CD4-positive, alpha-beta T cell (primary cell): ENCODE data around the gene PFN1. TPM values are rescaled to one million over a fixed set of nuclear protein-coding genes. Genes with fewer than 3 reads are reported as not detected.
"Not testable (repeated sequence)": the region's sequence is repeated elsewhere in the genome, so short reads cannot be mapped to it uniquely, and the experiment has no call there.

Source experiments
- ATAC-seq: fragments of 200-7000 bp; cut with Tn5 transposase; one replicate; pipeline ENCODE4 v1.10.0; 2022; ENCODE audit warnings: mild to moderate bottlenecking; ENCODE audit not compliant: poor library complexity
- CTCF ChIA-PET: fragments of 350-600 bp; sonication (Branson Sonifier 250); formaldehyde crosslinking; loops from one replicate; lab custom pipeline; 2021; ENCODE audit warnings: antibody characterized with exemption, inconsistent platforms; lab: Charles Lee
- POLR2A ChIA-PET: fragments of 350-600 bp; sonication (Branson Sonifier 250); formaldehyde crosslinking; loops from one replicate; lab custom pipeline; 2021; ENCODE audit warnings: antibody characterized with exemption, inconsistent platforms; lab: Charles Lee
- DNase-seq, 14 experiments: peaks; one replicate each; pipeline ENCODE4 v3.0.0-alpha.2; 2013 to 2020; ENCODE audit warnings: mixed read lengths in 2 of 14
- H3K27ac ChIP-seq, 2 donors: one replicate each; pipeline versions ENCODE4 v1.5.1 to v1.7.0; 2013; ENCODE audit warnings: low read length in 2 of 2, low read depth in 1 of 2, mild to moderate bottlenecking in 1 of 2
- H3K27me3 ChIP-seq, 2 experiments: 1 replicate in 1 of 2; 2 replicates in 1 of 2; pipeline versions ENCODE4 v1.6.1 to v1.7.0; 2013; ENCODE audit warnings: low read length in 2 of 2, control low read depth in 1 of 2, mild to moderate bottlenecking in 1 of 2, moderate library complexity in 1 of 2; ENCODE audit not compliant: insufficient read depth in 2 of 2, control insufficient read depth in 1 of 2
- H3K36me3 ChIP-seq: one replicate; pipeline ENCODE4 v1.6.1; 2013; ENCODE audit warnings: low read length, control low read depth; ENCODE audit not compliant: insufficient read depth
- H3K4me1 ChIP-seq: one replicate; pipeline ENCODE4 v1.6.1; 2013; ENCODE audit warnings: low read length, control low read depth; ENCODE audit not compliant: insufficient read depth
- H3K4me3 ChIP-seq: one replicate; pipeline ENCODE4 v1.5.1; 2013; ENCODE audit warnings: mild to moderate bottlenecking, low read length, moderate library complexity
- H3K9me3 ChIP-seq, 2 experiments: 1 replicate in 1 of 2; 2 replicates in 1 of 2; pipeline versions ENCODE4 v1.6.1 to v1.7.0; 2013; ENCODE audit warnings: low read length in 2 of 2, mild to moderate bottlenecking in 2 of 2, control low read depth in 1 of 2, moderate library complexity in 1 of 2; ENCODE audit not compliant: control insufficient read depth in 1 of 2, insufficient read depth in 1 of 2
- H3K27ac Mint-ChIP-seq: one replicate; pipeline ENCODE4 v1.8.0; 2020; ENCODE audit warnings: mixed read lengths
- H3K27me3 Mint-ChIP-seq: one replicate; pipeline ENCODE4 v1.8.0; 2021; ENCODE audit warnings: mixed read lengths
- H3K36me3 Mint-ChIP-seq: one replicate; pipeline ENCODE4 v1.8.0; 2021; ENCODE audit warnings: low read depth, mixed read lengths
- H3K4me1 Mint-ChIP-seq: one replicate; pipeline ENCODE4 v1.8.0; 2021; ENCODE audit warnings: low read depth, mixed read lengths
- H3K4me3 Mint-ChIP-seq: one replicate; pipeline ENCODE4 v1.8.0; 2020; ENCODE audit warnings: mild to moderate bottlenecking, mixed read lengths
- H3K9me3 Mint-ChIP-seq: one replicate; pipeline ENCODE4 v1.8.0; 2020; ENCODE audit warnings: mixed read lengths
- intact Hi-C, 2 experiments: fragments of 100-400 bp; cut with DNase I in 1 of 2; cut with micrococcal nuclease in 1 of 2; formaldehyde crosslinking; loops; one replicate each; pipeline versions ENCODE4 v1.15.1 to v1.9.0; 2023 to 2025; cut with DNase I, micrococcal nuclease
- total RNA-seq, 174 experiments: library from RNA in 2 of 174; stranded (reverse) in 2 of 174; gene quantifications; one replicate each; pipeline ENCODE4 v1.2.3 and lab custom pipeline; 2021 to 2026
- TF ChIP-seq, protein P1 (sequence below): fragments of 200-600 bp; IDR thresholded peaks from one replicate; pipeline ENCODE4 v1.8.0; 2022; ENCODE audit warnings: antibody characterized with exemption, mild to moderate bottlenecking

The PFN1 gene
- total RNA-seq, 2 experiments from 2014 or later, result 349 to 362 TPM

DNA sequence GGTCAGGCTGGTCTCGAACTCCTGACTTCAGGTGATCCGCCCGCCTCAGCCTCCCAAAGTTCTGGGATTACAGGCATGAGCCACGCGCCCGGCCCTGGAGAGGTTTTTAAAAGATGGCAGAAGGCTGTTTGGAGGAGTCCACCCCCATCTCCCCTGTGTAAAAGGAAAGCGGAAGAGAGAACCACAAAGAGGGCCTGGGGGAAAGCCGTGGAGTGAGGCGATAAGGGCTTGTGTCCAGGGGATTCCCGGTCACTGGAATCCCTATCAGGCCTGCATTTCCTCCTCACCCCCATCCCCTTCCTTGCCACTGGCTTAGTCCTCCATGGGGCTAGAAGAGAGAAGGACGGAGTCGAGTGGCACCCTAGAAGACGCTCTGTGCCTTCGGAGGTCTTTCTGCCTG is 16.4 kb downstream of the PFN1 start, which contains the start of gene GP1BA:
Gene GP1BA, plus strand, starts transcription at position 315 of the 400 bp plus-strand sequence. CDS start 328 bp downstream, outside the sequence.
- TF ChIP-seq, protein P1, sequence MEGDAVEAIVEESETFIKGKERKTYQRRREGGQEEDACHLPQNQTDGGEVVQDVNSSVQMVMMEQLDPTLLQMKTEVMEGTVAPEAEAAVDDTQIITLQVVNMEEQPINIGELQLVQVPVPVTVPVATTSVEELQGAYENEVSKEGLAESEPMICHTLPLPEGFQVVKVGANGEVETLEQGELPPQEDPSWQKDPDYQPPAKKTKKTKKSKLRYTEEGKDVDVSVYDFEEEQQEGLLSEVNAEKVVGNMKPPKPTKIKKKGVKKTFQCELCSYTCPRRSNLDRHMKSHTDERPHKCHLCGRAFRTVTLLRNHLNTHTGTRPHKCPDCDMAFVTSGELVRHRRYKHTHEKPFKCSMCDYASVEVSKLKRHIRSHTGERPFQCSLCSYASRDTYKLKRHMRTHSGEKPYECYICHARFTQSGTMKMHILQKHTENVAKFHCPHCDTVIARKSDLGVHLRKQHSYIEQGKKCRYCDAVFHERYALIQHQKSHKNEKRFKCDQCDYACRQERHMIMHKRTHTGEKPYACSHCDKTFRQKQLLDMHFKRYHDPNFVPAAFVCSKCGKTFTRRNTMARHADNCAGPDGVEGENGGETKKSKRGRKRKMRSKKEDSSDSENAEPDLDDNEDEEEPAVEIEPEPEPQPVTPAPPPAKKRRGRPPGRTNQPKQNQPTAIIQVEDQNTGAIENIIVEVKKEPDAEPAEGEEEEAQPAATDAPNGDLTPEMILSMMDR, result no peak
- Mint-ChIP-seq H3K9me3 (no peaks in the 10 kb centered on the region), H3K4me3 (no peak within 1 kb of the TSS), H3K36me3 (peaks cover 29% of the 10 kb centered on the region), H3K27me3 (no peaks in the 10 kb centered on the region), H3K27ac (no peak within 1 kb of the TSS), H3K4me1 (peaks cover 18% of the 10 kb centered on the region)
- no peak for DNase-seq
- H3K4me1 ChIP-seq, result peaks cover 16% of the 10 kb centered on the region
- H3K27me3 ChIP-seq, result no peaks in the 10 kb centered on the region
- H3K36me3 ChIP-seq, result peaks cover 6% of the 10 kb centered on the region
- intact Hi-C loops, result no loop called here
- H3K9me3 ChIP-seq, result no peaks in the 10 kb centered on the region
- POLR2A ChIA-PET, result no interaction called here
- H3K4me3 ChIP-seq, result no peak within 1 kb of the TSS
- CTCF ChIA-PET, result no interaction called here
- ATAC-seq, result no peak
- no peak within 1 kb of the TSS for H3K27ac ChIP-seq

DNA sequence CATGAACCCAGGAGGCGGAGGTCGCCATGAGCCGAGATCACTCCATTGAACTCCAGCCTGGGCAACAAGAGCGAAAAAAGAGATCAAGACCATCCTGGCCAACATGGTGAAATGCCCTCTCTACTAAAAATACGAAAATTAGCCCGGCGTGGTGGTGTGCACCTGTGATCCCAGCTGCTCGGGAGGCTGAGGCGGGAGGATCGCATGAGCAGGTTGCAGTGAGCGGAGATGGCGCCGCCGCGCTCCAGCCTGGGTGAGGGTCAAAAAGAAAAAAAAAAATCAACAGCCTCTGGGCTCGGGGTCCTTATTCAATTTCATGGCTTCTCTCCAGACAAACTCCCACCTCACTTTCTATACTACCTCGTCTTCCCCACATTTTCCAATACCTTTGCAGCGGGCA is 19.4 kb downstream of the PFN1 start:
- H3K4me3 ChIP-seq, result no peak overlapping the region
- H3K4me1 Mint-ChIP-seq, result peaks cover 12% of the 10 kb centered on the region
- H3K27me3 Mint-ChIP-seq, result no peaks in the 10 kb centered on the region
- H3K4me1 ChIP-seq, result peaks cover 8% of the 10 kb centered on the region
- no peak overlapping the region for H3K27ac ChIP-seq
- DNase-seq, result no peak
- ChIA-PET CTCF (no interaction called here), POLR2A (interaction anchor here (1.0 kb wide), 1 partner anchor 11 kb away, joined by 8 read pairs; the partner anchor contains the start of gene SLC25A11)
- TF ChIP-seq, protein P1, result no peak
- H3K9me3 Mint-ChIP-seq, result no peaks in the 10 kb centered on the region
- no peak overlapping the region for H3K4me3 Mint-ChIP-seq
- no peaks in the 10 kb centered on the region for H3K9me3 ChIP-seq
- peaks cover 17% of the 10 kb centered on the region for H3K36me3 Mint-ChIP-seq
- H3K36me3 ChIP-seq, result no peaks in the 10 kb centered on the region
- no peaks in the 10 kb centered on the region for H3K27me3 ChIP-seq
- intact Hi-C loops, result no loop called here
- no peak overlapping the region for H3K27ac Mint-ChIP-seq
- ATAC-seq, result no peak

DNA sequence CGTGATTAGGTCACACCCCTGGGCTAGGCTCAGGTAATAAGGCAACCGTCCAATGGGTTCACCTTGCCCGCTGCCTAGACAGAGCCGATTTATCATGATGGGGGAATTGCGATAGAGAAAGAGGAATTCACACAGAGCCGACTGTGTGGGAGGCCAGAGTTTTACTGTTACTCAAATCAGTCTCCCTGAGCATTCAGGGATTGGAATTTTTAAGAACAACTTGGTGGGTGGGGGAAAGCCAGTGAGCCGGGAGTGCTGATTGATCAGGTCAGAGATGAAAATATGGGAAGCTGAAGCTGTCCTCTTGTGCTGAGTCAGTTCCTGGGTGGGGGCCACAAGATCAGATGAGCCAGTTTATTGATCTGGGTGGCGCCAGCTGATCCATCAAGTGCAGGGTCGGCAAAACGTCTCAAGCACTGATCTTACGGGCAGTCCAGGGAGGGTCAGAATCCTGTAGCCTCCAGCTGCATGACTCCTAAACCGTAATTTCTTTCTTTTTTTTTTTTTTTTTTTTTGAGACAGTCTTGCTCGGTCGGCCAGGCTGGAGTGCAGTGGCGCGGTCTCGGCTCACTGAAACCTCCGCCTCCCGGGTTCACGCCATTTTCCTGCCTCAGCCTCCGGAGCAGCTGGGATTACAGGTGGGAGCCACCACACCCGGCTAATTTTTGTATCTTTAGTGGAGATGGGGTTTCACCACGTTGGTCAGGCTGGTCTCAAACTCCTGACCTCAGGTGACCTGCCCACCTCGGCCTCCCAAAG is 21.6 kb downstream of the PFN1 start:
- POLR2A ChIA-PET, result interaction anchor here (0.8 kb wide), 1 partner anchor 41 kb away, joined by 3 read pairs; the partner anchor contains the start of gene SPAG7
- CTCF ChIA-PET, H3K9me3 ChIP-seq, H3K36me3 ChIP-seq, H3K27ac Mint-ChIP-seq, H3K4me1 Mint-ChIP-seq, ATAC-seq, H3K27me3 ChIP-seq, H3K27me3 Mint-ChIP-seq, DNase-seq, H3K4me3 Mint-ChIP-seq, intact Hi-C loops, H3K4me3 ChIP-seq, H3K27ac ChIP-seq, H3K4me1 ChIP-seq, H3K9me3 Mint-ChIP-seq: not testable (repeated sequence)
- H3K36me3 Mint-ChIP-seq, result peaks cover 14% of the 10 kb centered on the region
